GM21737 (cell line): ENCODE results near the gene USP21.
"Not testable (repeated sequence)": the region's sequence is repeated elsewhere in the genome, so short reads cannot be mapped to it uniquely, and the experiment has no call there.

Experiments
- ATAC-seq: cut with Tn5 transposase; IDR thresholded peaks from one replicate; pipeline ENCODE4 v1.9.1; 2021; ENCODE audit warnings: mild to moderate bottlenecking, moderate library complexity; ENCODE audit not compliant: unreplicated experiment

Gene USP21

GRCh38 chr1:161159087-161159912 lies at the start of gene USP21:
TSS of gene USP21 (plus strand) at chr1:161159500. CDS start at chr1:161160641, 1,141 bp downstream.
- ATAC-seq: peak; percentile 69

GRCh38 chr1:161111117-161111516 lies 48.2 kb upstream of the USP21 start:
- ATAC-seq: no peak

- ATAC-seq: no peak
Measured at GRCh38 chr1:161111527-161111926, 47.8 kb upstream of the USP21 start.

- ATAC-seq: no peak
Measured at GRCh38 chr1:161113915-161114314, 45.4 kb upstream of the USP21 start.

GRCh38 chr1:161114556-161114955 lies 44.7 kb upstream of the USP21 start:
- ATAC-seq: no peak

- no peak for ATAC-seq
Measured at GRCh38 chr1:161115132-161115711, 44.1 kb upstream of the USP21 start.

GRCh38 chr1:161115961-161116360 lies 43.3 kb upstream of the USP21 start:
- not testable (repeated sequence) for ATAC-seq

- ATAC-seq: peak; percentile 76
Measured at GRCh38 chr1:161117759-161118581, 41.3 kb upstream of the USP21 start, which contains the start of the genes NIT1 and PFDN2. TSS of gene NIT1 (plus strand) at chr1:161118105. CDS start at chr1:161118177, 72 bp downstream. TSS of gene PFDN2 (minus strand) at chr1:161118037. CDS start at chr1:161118026, 11 bp downstream.

GRCh38 chr1:161119092-161119903 lies 40.0 kb upstream of the USP21 start:
- ATAC-seq: peak; percentile 37

- ATAC-seq: no peak
Measured at GRCh38 chr1:161121042-161121650, 38.2 kb upstream of the USP21 start.

GRCh38 chr1:161121834-161122233 lies 37.5 kb upstream of the USP21 start:
- ATAC-seq: no peak

- no peak for ATAC-seq
Measured at GRCh38 chr1:161122967-161123366, 36.3 kb upstream of the USP21 start.

GRCh38 chr1:161127649-161128048 lies 31.7 kb upstream of the USP21 start:
- ATAC-seq: no peak

- no peak for ATAC-seq
Measured at GRCh38 chr1:161128591-161129420, 30.5 kb upstream of the USP21 start.

- ATAC-seq: no peak
Measured at GRCh38 chr1:161130266-161130665, 29.0 kb upstream of the USP21 start.

- no peak for ATAC-seq
Measured at GRCh38 chr1:161131523-161132409, 27.5 kb upstream of the USP21 start.

GRCh38 chr1:161132410-161133219 lies 26.7 kb upstream of the USP21 start, which contains the start of gene DEDD:
TSS of gene DEDD (minus strand) at chr1:161132667. CDS start at chr1:161124462, 8,205 bp downstream.
- peak; percentile 90 for ATAC-seq
